Liver (tissue), 3 donors: ENCODE results near the gene TPGS2.

Source experiments
- ATF3 ChIP-seq: IDR thresholded peaks from 2 replicates; pipeline ENCODE4 v1.6.1; 2016; ENCODE audit warnings: antibody characterized with exemption
- CTCF ChIP-seq: fragments of 150-350 bp; IDR thresholded peaks from 2 replicates; pipeline ENCODE4 v1.5.1; 2017; ENCODE audit warnings: improper control_type of control experiment, low read depth, low read length; ENCODE audit not compliant: missing input control
- FOXA1 ChIP-seq: IDR thresholded peaks from 2 replicates; pipeline ENCODE4 v1.6.1; 2016; ENCODE audit warnings: antibody characterized with exemption
- FOXA2 ChIP-seq: IDR thresholded peaks from 2 replicates; pipeline ENCODE4 v1.6.1; 2016; ENCODE audit warnings: antibody characterized with exemption
- GABPA ChIP-seq, 2 donors: IDR thresholded peaks in 1 of 2; conservative IDR thresholded peaks in 1 of 2; 2 replicates each; pipeline ENCODE4 v1.6.1; 2016; ENCODE audit warnings: antibody characterized with exemption in 2 of 2, mild to moderate bottlenecking in 1 of 2, moderate library complexity in 1 of 2
- HNF4A ChIP-seq, 2 donors: conservative IDR thresholded peaks; 2 replicates each; pipeline ENCODE4 v1.6.1; 2016; ENCODE audit warnings: antibody characterized with exemption in 2 of 2, mild to moderate bottlenecking in 2 of 2
- JUND ChIP-seq, 2 donors: IDR thresholded peaks; 2 replicates each; pipeline ENCODE4 v1.6.1; 2016; ENCODE audit warnings: antibody characterized with exemption in 2 of 2
- MAX ChIP-seq: IDR thresholded peaks from 2 replicates; pipeline ENCODE4 v1.6.1; 2016; ENCODE audit warnings: antibody characterized with exemption
- RAD21 ChIP-seq, 2 donors: IDR thresholded peaks; 2 replicates each; pipeline ENCODE4 v1.6.1; 2016; ENCODE audit warnings: antibody characterized with exemption in 2 of 2, mild to moderate bottlenecking in 2 of 2
- REST ChIP-seq: IDR thresholded peaks from 2 replicates; pipeline ENCODE4 v1.6.1; 2016; ENCODE audit warnings: antibody characterized with exemption, mild to moderate bottlenecking
- RXRA ChIP-seq, 2 donors: IDR thresholded peaks; 2 replicates each; pipeline ENCODE4 v1.6.1; 2017 to 2018; ENCODE audit warnings: antibody characterized with exemption in 2 of 2, mild to moderate bottlenecking in 1 of 2
- SP1 ChIP-seq: IDR thresholded peaks from 2 replicates; pipeline ENCODE4 v1.6.1; 2018; ENCODE audit warnings: antibody characterized with exemption, mild to moderate bottlenecking
- TAF1 ChIP-seq: conservative IDR thresholded peaks from 2 replicates; pipeline ENCODE4 v1.6.1; 2016; ENCODE audit warnings: antibody characterized with exemption, mild to moderate bottlenecking
- YY1 ChIP-seq: IDR thresholded peaks from 2 replicates; pipeline ENCODE4 v1.6.1; 2016; ENCODE audit warnings: antibody characterized with exemption, mild to moderate bottlenecking
- donor health status: healthy.
- donor health status: healthy.

GRCh38 chr18:36819621-36820020 is 9.2 kb downstream of the TPGS2 start:
- TF ChIP-seq GABPA (IDR thresholded peaks at IDR 0.05 in 1 of 2, conservative IDR thresholded peaks at IDR 0.05 in 1 of 2) (no peak), CTCF (no peak), JUND (IDR thresholded peaks at IDR 0.05) (no peak), TAF1 (no peak), REST (no peak), FOXA1 (no peak), MAX (no peak), FOXA2 (no peak), SP1 (no peak), RXRA (IDR thresholded peaks at IDR 0.05) (no peak), ATF3 (no peak), HNF4A (conservative IDR thresholded peaks at IDR 0.05) (no peak), YY1 (no peak), RAD21 (IDR thresholded peaks at IDR 0.05) (no peak)
